ENCODE data around the gene VPS45.

- no peak for TF ChIP-seq POLR2A (IDR thresholded peaks at IDR 0.05; ENCODE audit: low read depth, low read length)
- TF ChIP-seq POU2F2 (IDR thresholded peaks at IDR 0.05; ENCODE audit: low read depth, low read length), result no peak
- no peak for TF ChIP-seq POLR2AphosphoS5 (IDR thresholded peaks at IDR 0.05; ENCODE audit: low read depth, low read length)
These were observed 98.3 kb downstream of the VPS45 start for GRCh38 chr1:150165622-150166612.

Data from GM12891 (cell line).